D341Med (cell line): Measurements from ENCODE around the gene ATRN.
"Not testable (repeated sequence)": the region's sequence is repeated elsewhere in the genome, so short reads cannot be mapped to it uniquely, and the experiment has no call there.

Experiments
- DNase-seq: peaks from one replicate; pipeline ENCODE4 v3.0.0; 2012; ENCODE audit warnings: low spot score

Gene ATRN

GRCh38 chr20:3563548-3564177 is 92.8 kb downstream of the ATRN start:
- peak; percentile 50 for DNase-seq

- DNase-seq, result no peak
Measured at GRCh38 chr20:3565851-3566250, 95.0 kb downstream of the ATRN start.

- no peak for DNase-seq
Measured at GRCh38 chr20:3572151-3572550, 101.3 kb downstream of the ATRN start.

- DNase-seq, result no peak
Measured at GRCh38 chr20:3576363-3576762, 105.5 kb downstream of the ATRN start.

- no peak for DNase-seq
Measured at GRCh38 chr20:3577366-3577765, 106.5 kb downstream of the ATRN start.

GRCh38 chr20:3580412-3580811 is 109.6 kb downstream of the ATRN start:
- no peak for DNase-seq

GRCh38 chr20:3583765-3584164 is 112.9 kb downstream of the ATRN start:
- no peak for DNase-seq

- DNase-seq, result no peak
Measured at GRCh38 chr20:3586093-3586492, 115.3 kb downstream of the ATRN start.

- DNase-seq, result no peak
Measured at GRCh38 chr20:3590164-3590563, 119.3 kb downstream of the ATRN start.

- DNase-seq, result no peak
Measured at GRCh38 chr20:3592931-3593330, 122.1 kb downstream of the ATRN start.

GRCh38 chr20:3595541-3595940 is 124.7 kb downstream of the ATRN start:
- DNase-seq, result no peak

GRCh38 chr20:3603108-3603507 is 132.3 kb downstream of the ATRN start:
- no peak for DNase-seq

- DNase-seq, result not testable (repeated sequence)
Measured at GRCh38 chr20:3605386-3605886, 134.6 kb downstream of the ATRN start.

- DNase-seq, result no peak
Measured at GRCh38 chr20:3606021-3606420, 135.2 kb downstream of the ATRN start.

GRCh38 chr20:3611901-3612300 is 141.1 kb downstream of the ATRN start:
- DNase-seq, result no peak

- no peak for DNase-seq
Measured at GRCh38 chr20:3612795-3613572, 142.2 kb downstream of the ATRN start.

GRCh38 chr20:3613821-3614440 is 143.1 kb downstream of the ATRN start:
- DNase-seq, result no peak

- DNase-seq, result no peak
Measured at GRCh38 chr20:3614466-3614865, 143.6 kb downstream of the ATRN start.

- DNase-seq, result not testable (repeated sequence)
Measured at GRCh38 chr20:3615171-3615840, 144.5 kb downstream of the ATRN start.

GRCh38 chr20:3616250-3616649 is 145.4 kb downstream of the ATRN start:
- DNase-seq, result no peak

- DNase-seq, result no peak
Measured at GRCh38 chr20:3621111-3621510, 150.3 kb downstream of the ATRN start.

GRCh38 chr20:3622406-3622805 is 151.6 kb downstream of the ATRN start:
- DNase-seq, result no peak

- no peak for DNase-seq
Measured at GRCh38 chr20:3627476-3627875, 156.7 kb downstream of the ATRN start.
